GM12875 (cell line): ENCODE results near the gene SRRM1.
"Not testable (repeated sequence)": the region's sequence is repeated elsewhere in the genome, so short reads cannot be mapped to it uniquely, and the experiment has no call there.

Experiments
- H3K4me3 ChIP-seq: one replicate; pipeline ENCODE4 v1.5.1; 2011; ENCODE audit warnings: low read depth, low read length, control low read depth
- CTCF ChIP-seq: IDR thresholded peaks from 2 replicates; pipeline ENCODE4 v1.5.1; 2011; ENCODE audit warnings: low read depth, mild to moderate bottlenecking, control low read depth, inconsistent platforms, low read length, moderate library complexity, borderline replicate concordance; ENCODE audit not compliant: insufficient read depth

SRRM1 gene

GRCh38 chr1:24659166-24659904 lies 16.2 kb downstream of the SRRM1 start:
- no peak overlapping the region for H3K4me3 ChIP-seq
- TF ChIP-seq CTCF, result no peak

- H3K4me3 ChIP-seq, result no peak overlapping the region
- TF ChIP-seq CTCF, result no peak
Measured at GRCh38 chr1:24659993-24660665, 17.0 kb downstream of the SRRM1 start.

DNA sequence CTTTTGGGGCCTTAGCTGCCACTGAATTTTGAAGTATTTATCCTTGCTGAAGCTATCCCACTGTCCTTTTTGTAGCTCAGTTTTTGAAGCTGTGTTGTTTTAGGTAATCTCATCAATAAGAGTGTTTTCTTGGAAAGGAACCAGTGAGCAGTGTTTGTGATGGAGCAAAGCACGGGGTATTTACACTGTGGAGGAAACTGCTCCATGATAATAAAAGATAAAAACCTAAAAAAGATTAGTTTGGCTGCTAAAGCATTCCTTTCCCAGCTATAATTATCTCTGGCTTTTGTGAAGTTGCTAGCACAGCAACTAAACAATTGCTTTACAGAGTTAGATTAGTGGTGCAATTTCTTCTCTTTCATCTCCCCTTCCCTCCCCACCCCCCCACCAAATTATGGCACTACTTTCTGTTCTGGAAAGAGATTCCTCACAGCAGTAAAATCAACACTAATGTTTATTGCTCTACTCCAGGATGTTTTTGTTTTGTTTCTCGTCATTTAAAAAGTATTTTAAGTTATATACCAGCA lies 21.5 kb downstream of the SRRM1 start:
- no peak for TF ChIP-seq CTCF
- H3K4me3 ChIP-seq, result no peak overlapping the region

DNA sequence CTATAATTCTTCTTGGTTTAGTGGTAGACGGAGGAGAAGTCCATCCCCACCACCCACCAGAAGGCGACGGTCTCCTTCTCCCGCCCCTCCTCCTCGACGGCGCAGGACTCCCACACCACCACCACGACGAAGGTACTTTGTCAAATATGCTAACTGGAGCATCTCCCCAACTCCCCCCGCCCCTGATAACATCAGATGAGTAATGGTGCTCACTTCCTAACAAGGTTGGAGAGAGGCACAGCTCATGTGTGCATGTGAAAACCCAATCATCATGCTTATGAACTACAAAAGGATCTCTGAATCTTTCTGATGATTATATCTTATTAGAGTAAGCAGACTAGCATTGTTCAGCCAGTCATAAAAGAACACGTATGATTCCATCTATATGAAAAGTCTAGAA lies 23.7 kb downstream of the SRRM1 start:
- TF ChIP-seq CTCF, result no peak
- no peak overlapping the region for H3K4me3 ChIP-seq

DNA sequence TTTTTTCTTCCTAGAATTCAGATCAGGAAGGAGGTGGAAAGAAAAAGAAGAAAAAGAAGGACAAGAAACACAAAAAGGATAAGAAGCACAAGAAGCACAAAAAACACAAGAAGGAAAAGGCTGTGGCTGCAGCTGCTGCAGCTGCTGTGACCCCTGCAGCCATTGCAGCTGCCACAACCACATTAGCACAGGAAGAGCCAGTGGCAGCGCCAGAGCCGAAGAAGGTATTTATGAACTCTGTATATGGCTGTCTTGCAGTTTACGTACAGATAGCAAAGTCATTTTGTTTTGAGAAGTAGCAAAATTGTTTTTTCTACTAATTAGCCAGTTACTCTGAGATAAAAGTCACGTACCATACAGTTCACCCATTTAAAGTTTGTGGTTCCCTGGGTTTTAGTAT lies 28.3 kb downstream of the SRRM1 start:
- not testable (repeated sequence) for H3K4me3 ChIP-seq

GRCh38 chr1:24672686-24673085 lies 29.6 kb downstream of the SRRM1 start:
- H3K4me3 ChIP-seq, result not testable (repeated sequence)

GRCh38 chr1:24673341-24673740 lies 30.2 kb downstream of the SRRM1 start:
- no peak overlapping the region for H3K4me3 ChIP-seq
- TF ChIP-seq CTCF, result no peak

DNA sequence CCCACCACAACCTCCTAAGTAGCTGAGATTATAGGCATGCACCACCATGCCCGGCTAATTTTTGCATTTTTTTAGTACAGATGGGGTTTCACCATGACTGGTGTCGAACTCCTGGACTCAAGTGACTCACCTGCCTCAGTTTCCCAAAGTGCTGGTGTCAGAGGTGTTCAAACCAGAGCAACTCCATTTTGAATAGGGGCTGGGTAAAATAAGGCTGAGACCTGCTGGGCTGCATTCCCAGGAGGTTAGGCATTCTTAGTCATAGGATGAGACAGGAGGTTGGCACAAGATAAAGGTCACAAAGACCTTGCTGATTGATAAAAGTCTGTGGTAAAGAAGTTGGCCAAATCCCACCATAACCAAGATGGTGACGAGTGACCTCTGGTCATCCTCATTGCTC lies 35.3 kb downstream of the SRRM1 start:
- not testable (repeated sequence) for H3K4me3 ChIP-seq
